T-helper 1 cell treated with Interleukin-12 subunit alpha and Interleukin-12 subunit beta and Interleukin-4 antibody, amounts not matched to agents 30 μg/mL and 1 μg/mL, for 36 hours (primary cell): ENCODE measurements around the gene ARPIN.

Source experiments
- H3K27ac Mint-ChIP-seq: one replicate; pipeline ENCODE4 v1.8.0; 2021; ENCODE audit warnings: mild to moderate bottlenecking, mixed read lengths
- H3K27me3 Mint-ChIP-seq: one replicate; pipeline ENCODE4 v1.8.0; 2021; ENCODE audit warnings: low read depth, mixed read lengths
- H3K36me3 Mint-ChIP-seq: one replicate; pipeline ENCODE4 v1.8.0; 2021; ENCODE audit warnings: low read depth, mixed read lengths
- H3K4me1 Mint-ChIP-seq: one replicate; pipeline ENCODE4 v1.8.0; 2021; ENCODE audit warnings: low read depth, mixed read lengths
- H3K4me3 Mint-ChIP-seq: one replicate; pipeline ENCODE4 v1.8.0; 2021; ENCODE audit warnings: mild to moderate bottlenecking, moderate library complexity, mixed read lengths
- H3K9me3 Mint-ChIP-seq: one replicate; pipeline ENCODE4 v1.8.0; 2021; ENCODE audit warnings: mixed read lengths

ARPIN gene

DNA sequence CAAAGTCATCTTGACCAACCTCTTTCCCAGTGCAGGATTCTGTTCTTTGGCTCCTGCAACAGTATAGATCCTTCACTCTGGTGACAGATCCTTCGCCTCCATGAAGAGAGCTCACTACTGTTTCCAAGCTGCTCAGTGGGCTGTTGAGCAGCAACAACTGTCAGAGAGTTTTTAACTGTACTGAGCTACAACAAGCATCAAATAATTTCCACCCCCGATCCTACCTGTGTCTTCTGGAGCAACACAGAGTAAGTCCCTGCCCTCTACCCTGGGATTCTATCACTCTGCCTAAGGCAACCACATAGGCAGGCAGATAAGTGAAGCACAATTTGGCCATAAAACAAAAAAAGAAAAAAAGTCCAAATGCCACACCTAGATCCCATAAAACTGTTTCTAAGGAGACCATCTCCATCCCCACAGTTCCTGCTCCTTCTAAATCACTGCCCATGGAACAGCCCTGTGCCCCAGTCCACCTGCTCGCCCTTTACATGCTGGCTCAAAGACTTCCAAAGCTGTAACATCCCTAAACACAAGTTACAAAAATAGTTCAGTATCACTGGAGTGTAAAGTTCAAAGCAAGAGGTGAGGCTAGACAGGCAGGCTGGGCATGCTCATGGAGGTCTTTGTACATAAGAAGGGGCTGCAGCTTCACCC is 60.3 kb downstream of the ARPIN start:
- H3K27me3 Mint-ChIP-seq = no peaks in the 10 kb centered on the region
- H3K27ac Mint-ChIP-seq = no peak overlapping the region
- H3K4me1 Mint-ChIP-seq = peaks cover 6% of the 10 kb centered on the region
- no peak overlapping the region for H3K4me3 Mint-ChIP-seq
- H3K36me3 Mint-ChIP-seq = peaks cover 8% of the 10 kb centered on the region
- no peaks in the 10 kb centered on the region for H3K9me3 Mint-ChIP-seq

DNA sequence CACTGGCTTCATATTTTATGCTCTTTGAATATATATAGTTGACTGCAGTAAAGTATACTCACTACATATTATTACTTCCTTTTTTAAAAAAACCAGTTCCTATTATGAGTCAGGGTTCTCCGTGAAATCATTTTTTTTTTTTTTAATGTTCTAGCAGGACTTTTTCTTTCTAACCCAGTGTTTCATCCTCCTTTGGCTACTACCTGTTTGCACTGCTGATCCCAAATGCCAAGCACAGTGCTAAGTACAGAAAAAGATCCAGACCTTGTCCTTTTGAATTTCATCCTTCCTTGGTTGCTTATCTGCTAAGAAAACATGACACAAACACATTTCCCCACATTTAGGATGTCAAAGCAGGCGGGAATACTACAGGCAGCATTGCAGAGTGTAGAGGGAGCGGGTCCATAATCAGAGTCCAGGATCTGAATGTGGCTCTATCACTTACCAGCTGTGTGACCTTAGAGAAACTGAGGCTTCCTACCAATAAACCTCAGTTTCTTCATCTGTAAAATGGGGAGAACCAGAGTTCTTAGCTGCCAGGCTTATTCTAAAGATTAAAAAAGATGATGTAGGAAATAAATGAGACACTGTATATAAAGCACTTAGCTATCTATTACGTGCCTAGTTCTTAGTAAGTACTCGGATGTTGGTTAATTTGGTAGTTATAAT is 60.9 kb downstream of the ARPIN start:
- Mint-ChIP-seq H3K9me3 (no peaks in the 10 kb centered on the region), H3K4me3 (no peak overlapping the region), H3K27ac (no peak overlapping the region), H3K4me1 (peaks cover 6% of the 10 kb centered on the region), H3K36me3 (peaks cover 10% of the 10 kb centered on the region), H3K27me3 (no peaks in the 10 kb centered on the region)

DNA sequence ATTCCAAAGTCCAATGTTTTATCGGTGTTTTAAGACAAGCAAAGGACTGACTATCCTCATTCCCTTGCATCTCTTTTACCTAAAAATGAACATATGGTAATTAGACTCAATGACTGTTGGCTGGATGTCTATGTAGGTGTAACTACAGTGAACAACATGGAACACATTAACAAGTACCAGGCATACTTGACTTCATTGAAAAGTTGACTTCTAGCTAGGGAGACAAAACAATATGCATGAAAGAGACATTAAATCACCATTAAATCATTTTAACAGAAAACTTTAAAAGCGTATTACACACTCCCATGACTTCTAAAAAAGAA is 63.8 kb downstream of the ARPIN start:
- H3K9me3 Mint-ChIP-seq = no peaks in the 10 kb centered on the region
- H3K27me3 Mint-ChIP-seq = no peaks in the 10 kb centered on the region
- peaks cover 6% of the 10 kb centered on the region for H3K4me1 Mint-ChIP-seq
- H3K27ac Mint-ChIP-seq = no peak overlapping the region
- H3K36me3 Mint-ChIP-seq = peaks cover 13% of the 10 kb centered on the region
- no peak overlapping the region for H3K4me3 Mint-ChIP-seq

DNA sequence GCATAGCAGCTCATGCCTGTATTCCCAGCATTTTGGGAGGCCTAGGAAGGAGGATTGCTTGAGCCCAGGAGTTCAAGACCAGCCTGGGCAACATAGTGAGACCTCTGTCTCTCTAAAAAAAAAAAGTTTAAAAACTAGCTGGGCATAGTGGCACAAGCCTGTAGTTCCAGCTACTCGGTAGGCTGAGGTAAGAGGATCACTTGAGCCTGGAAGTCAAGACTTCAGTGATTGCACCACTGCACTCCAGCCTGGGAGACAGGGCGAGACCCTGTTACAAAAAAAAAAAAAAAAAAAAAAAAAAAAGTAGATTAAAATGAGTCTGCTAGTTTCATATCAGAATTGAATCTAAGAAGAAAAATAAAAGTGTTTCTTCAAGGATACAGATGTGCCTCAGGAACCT is 65.7 kb downstream of the ARPIN start:
- Mint-ChIP-seq H3K27ac (no peak overlapping the region), H3K4me1 (peaks cover 8% of the 10 kb centered on the region), H3K4me3 (no peak overlapping the region), H3K36me3 (peaks cover 13% of the 10 kb centered on the region), H3K27me3 (no peaks in the 10 kb centered on the region), H3K9me3 (no peaks in the 10 kb centered on the region)

DNA sequence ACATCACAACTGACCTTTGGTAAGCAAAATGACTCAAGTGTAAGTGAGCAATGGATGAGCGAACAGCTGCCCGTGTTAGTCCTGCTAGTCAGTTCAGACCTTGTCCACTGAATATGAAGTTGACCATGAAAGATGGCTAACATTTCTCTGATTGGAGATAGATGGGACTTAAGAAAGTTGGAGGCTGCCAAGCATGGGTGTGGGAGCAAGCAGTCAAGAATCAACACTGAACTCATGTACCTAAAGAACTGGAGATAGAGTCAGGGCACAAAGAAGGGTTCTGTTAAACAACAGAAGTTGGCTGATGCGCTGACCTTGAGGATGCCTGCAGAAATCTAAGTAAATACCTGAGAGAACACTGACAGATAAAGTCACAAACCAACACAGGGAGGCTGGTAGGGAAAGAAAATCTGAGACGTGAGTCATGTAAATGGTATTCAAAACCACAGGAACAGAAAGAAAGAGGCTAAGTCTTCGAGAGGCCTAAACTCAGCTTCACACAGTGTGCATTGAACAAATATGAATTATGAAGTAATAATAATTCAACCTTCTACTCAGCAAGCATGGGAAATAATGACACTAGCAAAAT is 67.4 kb downstream of the ARPIN start:
- Mint-ChIP-seq H3K27me3 (no peaks in the 10 kb centered on the region), H3K4me1 (peaks cover 5% of the 10 kb centered on the region), H3K4me3 (no peak overlapping the region), H3K9me3 (no peaks in the 10 kb centered on the region), H3K27ac (no peak overlapping the region), H3K36me3 (peaks cover 13% of the 10 kb centered on the region)
